Smooth muscle cell (in vitro differentiated cells): ENCODE data around the gene IL20. TPM values are rescaled to one million over a fixed set of nuclear protein-coding genes. Genes with fewer than 3 reads are reported as not detected.

ENCODE experiments used
- DNase-seq: peaks from one replicate; lab custom pipeline; 2025; ENCODE audit not compliant: unreplicated experiment; lab: John Stamatoyannopoulos, UW
- H2AFZ ChIP-seq: fragments of 200-600 bp; sonication (generic); 2 replicates; pipeline ENCODE4 v1.6.0; 2016; ENCODE audit warnings: antibody characterized with exemption, low read depth, mild to moderate bottlenecking
- H3F3A ChIP-seq: fragments of 200-600 bp; sonication (generic); 2 replicates; pipeline ENCODE4 v1.6.0; 2017; ENCODE audit warnings: antibody characterized with exemption, low read depth
- H3K27ac ChIP-seq: fragments of 200-600 bp; sonication (generic); 2 replicates; pipeline ENCODE4 v1.5.1; 2016; ENCODE audit warnings: low read depth, mild to moderate bottlenecking
- H3K27me3 ChIP-seq: fragments of 200-600 bp; sonication (generic); 2 replicates; pipeline ENCODE4 v1.6.1; 2016; ENCODE audit warnings: low read depth, mild to moderate bottlenecking
- H3K36me3 ChIP-seq: fragments of 200-600 bp; sonication (generic); 2 replicates; pipeline ENCODE4 v1.5.1; 2016; ENCODE audit warnings: low read depth
- H3K4me1 ChIP-seq: fragments of 200-600 bp; sonication (generic); 2 replicates; pipeline ENCODE4 v1.5.1; 2016; ENCODE audit warnings: low read depth
- H3K4me2 ChIP-seq: fragments of 200-600 bp; sonication (generic); 2 replicates; pipeline ENCODE4 v1.6.0; 2016; ENCODE audit warnings: mild to moderate bottlenecking
- H3K4me3 ChIP-seq: fragments of 200-600 bp; sonication (generic); 2 replicates; pipeline ENCODE4 v1.5.1; 2016; ENCODE audit warnings: mild to moderate bottlenecking
- H3K79me2 ChIP-seq: fragments of 200-600 bp; sonication (generic); 2 replicates; pipeline ENCODE4 v1.6.0; 2016; ENCODE audit warnings: low read depth, mild to moderate bottlenecking
- H3K9ac ChIP-seq: fragments of 200-600 bp; sonication (generic); 2 replicates; pipeline ENCODE4 v1.6.0; 2016; ENCODE audit warnings: low read depth
- H3K9me3 ChIP-seq: fragments of 200-600 bp; sonication (generic); replicated peaks from 2 replicates; pipeline ENCODE4 v1.5.1; 2016; ENCODE audit warnings: low read depth
- H4K20me1 ChIP-seq: fragments of 200-600 bp; sonication (generic); 2 replicates; pipeline ENCODE4 v1.6.0; 2016; ENCODE audit warnings: low read depth
- WGBS: methylation state at CpG from one replicate; pipeline ENCODE4 v1.1.7; 2016; ENCODE audit warnings: low lambda C conversion rate; 5-methylcytosine and 5-hydroxymethylcytosine counted together
- polyA plus RNA-seq: library from polyadenylated mRNA; unstranded; fragments of >200 nt; fragmentation: Nextera tagmentation; extraction: Ambion mirVana; gene quantifications from 2 replicates; pipeline ENCODE4 v1.2.1, GENCODE V29; 2016
- total RNA-seq: library from RNA; depleted of rRNA; stranded (reverse); fragments of >200 nt; gene quantifications from 2 replicates; pipeline ENCODE4 v1.2.3, GENCODE V29; 2014
- TF ChIP-seq, protein P1 (sequence below): fragments of 200-600 bp; sonication (generic); IDR thresholded peaks from 2 replicates; pipeline ENCODE4 v1.5.1; 2017; ENCODE audit warnings: borderline replicate concordance, mild to moderate bottlenecking, antibody characterized with exemption; ENCODE audit not compliant: insufficient read depth, poor library complexity, severe bottlenecking

Gene IL20
- total and polyA plus RNA-seq, 2 experiments from 2014 or later = not detected

DNA sequence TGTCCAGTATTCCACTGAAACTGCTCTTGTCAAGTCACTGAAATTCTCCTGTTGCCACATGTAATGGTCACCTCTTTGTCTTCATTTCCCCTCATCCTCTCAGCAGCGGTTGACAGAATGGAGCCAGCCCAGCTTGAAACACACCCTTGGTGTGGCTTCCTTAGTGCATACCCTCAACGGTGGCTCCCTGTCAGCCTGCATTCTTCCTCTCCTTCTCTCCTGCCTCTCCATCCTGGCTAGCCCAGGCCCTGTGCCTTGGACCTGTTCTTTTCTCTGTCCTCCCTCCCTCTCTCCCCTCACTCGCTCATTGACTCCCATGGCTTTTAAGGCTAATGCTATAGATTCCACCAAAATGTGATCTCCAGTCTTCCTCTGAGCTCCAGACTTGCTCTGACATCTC is 52.7 kb downstream of the IL20 start:
- Histone ChIP-seq H3K4me3 (no peak overlapping the region), H3K36me3 (no peaks in the 10 kb centered on the region), H3K4me1 (no peaks in the 10 kb centered on the region), H3F3A (no peaks in the 10 kb centered on the region), H3K9me3 (no peaks in the 10 kb centered on the region), H3K9ac (no peak overlapping the region), H3K79me2 (no peaks in the 10 kb centered on the region), H3K4me2 (no peak overlapping the region), H4K20me1 (no peaks in the 10 kb centered on the region), H3K27ac (no peak overlapping the region), H2AFZ (no peak overlapping the region), H3K27me3 (peaks cover 46% of the 10 kb centered on the region)
- DNase-seq = no peak
- TF ChIP-seq, protein P1, sequence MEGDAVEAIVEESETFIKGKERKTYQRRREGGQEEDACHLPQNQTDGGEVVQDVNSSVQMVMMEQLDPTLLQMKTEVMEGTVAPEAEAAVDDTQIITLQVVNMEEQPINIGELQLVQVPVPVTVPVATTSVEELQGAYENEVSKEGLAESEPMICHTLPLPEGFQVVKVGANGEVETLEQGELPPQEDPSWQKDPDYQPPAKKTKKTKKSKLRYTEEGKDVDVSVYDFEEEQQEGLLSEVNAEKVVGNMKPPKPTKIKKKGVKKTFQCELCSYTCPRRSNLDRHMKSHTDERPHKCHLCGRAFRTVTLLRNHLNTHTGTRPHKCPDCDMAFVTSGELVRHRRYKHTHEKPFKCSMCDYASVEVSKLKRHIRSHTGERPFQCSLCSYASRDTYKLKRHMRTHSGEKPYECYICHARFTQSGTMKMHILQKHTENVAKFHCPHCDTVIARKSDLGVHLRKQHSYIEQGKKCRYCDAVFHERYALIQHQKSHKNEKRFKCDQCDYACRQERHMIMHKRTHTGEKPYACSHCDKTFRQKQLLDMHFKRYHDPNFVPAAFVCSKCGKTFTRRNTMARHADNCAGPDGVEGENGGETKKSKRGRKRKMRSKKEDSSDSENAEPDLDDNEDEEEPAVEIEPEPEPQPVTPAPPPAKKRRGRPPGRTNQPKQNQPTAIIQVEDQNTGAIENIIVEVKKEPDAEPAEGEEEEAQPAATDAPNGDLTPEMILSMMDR = no peak
- 88% methylated on average over 3 of the region's 3 CpGs for WGBS

Other genes with a start within 250 kb of the IL20 start
- gene DYRK3, start 230.1 kb upstream of the IL20 start, total RNA-seq = 11.1 and 21.4 TPM in 2 replicates
- 6.9 and 13.7 TPM in 2 replicates for gene DYRK3, start 230.1 kb upstream of the IL20 start, polyA plus RNA-seq
- gene MAPKAPK2, start 180.7 kb upstream of the IL20 start, total RNA-seq = 36.0 and 40.9 TPM in 2 replicates
- 14.3 and 16.9 TPM in 2 replicates for gene MAPKAPK2, start 180.7 kb upstream of the IL20 start, polyA plus RNA-seq
- not detected in 2 replicates for gene IL19, start 94.8 kb upstream of the IL20 start, total RNA-seq
- 0.35 and 0.52 TPM in 2 replicates for gene IL19, start 94.8 kb upstream of the IL20 start, polyA plus RNA-seq
- gene IL10, start 93.1 kb upstream of the IL20 start, total RNA-seq = 0.36 and 2.2 TPM in 2 replicates
- gene IL10, start 93.1 kb upstream of the IL20 start, polyA plus RNA-seq = 1.2 and 2.8 TPM in 2 replicates
- gene IL24, start 31.8 kb downstream of the IL20 start, total RNA-seq = 1.5 and 1.8 TPM in 2 replicates
- 1.9 and 3.1 TPM in 2 replicates for gene IL24, start 31.8 kb downstream of the IL20 start, polyA plus RNA-seq
- not detected in 2 replicates for gene FCMR, start 56.3 kb downstream of the IL20 start, total RNA-seq
- 1.6 and 4.0 TPM in 2 replicates for gene FCMR, start 56.3 kb downstream of the IL20 start, polyA plus RNA-seq
- gene PIGR, start 80.8 kb downstream of the IL20 start, total RNA-seq = not detected in 2 replicates
- gene PIGR, start 80.8 kb downstream of the IL20 start, polyA plus RNA-seq = not detected in 2 replicates
- not detected in 2 replicates for gene FCAMR, start 104.8 kb downstream of the IL20 start, total RNA-seq
- not detected in 2 replicates for gene FCAMR, start 104.8 kb downstream of the IL20 start, polyA plus RNA-seq
- 3.2 and 6.0 TPM in 2 replicates for gene C1orf116, start 167.1 kb downstream of the IL20 start, total RNA-seq
- 0.14 and 2.7 TPM in 2 replicates for gene C1orf116, start 167.1 kb downstream of the IL20 start, polyA plus RNA-seq
- 31.9 and 37.9 TPM in 2 replicates for gene YOD1, start 185.6 kb downstream of the IL20 start, total RNA-seq
- gene YOD1, start 185.6 kb downstream of the IL20 start, polyA plus RNA-seq = 3.8 and 5.6 TPM in 2 replicates
- gene PFKFB2, start 187.7 kb downstream of the IL20 start, total RNA-seq = 9.8 and 15.6 TPM in 2 replicates
- gene PFKFB2, start 187.7 kb downstream of the IL20 start, polyA plus RNA-seq = 2.1 and 5.0 TPM in 2 replicates
- gene C4BPB, start 223.2 kb downstream of the IL20 start, total RNA-seq = 0.99 and 1.2 TPM in 2 replicates
- gene C4BPB, start 223.2 kb downstream of the IL20 start, polyA plus RNA-seq = 0.60 and 1.00 TPM in 2 replicates
- gene C4BPA, start 238.6 kb downstream of the IL20 start, total RNA-seq = not detected in 2 replicates
- gene C4BPA, start 238.6 kb downstream of the IL20 start, polyA plus RNA-seq = not detected in 2 replicates